ENCODE measurements around the gene TFEB. TPM values are rescaled to one million over a fixed set of nuclear protein-coding genes. Genes with fewer than 3 reads are reported as not detected.

TFEB gene
- total RNA-seq, 1 donor from 2014 or later = 36.5 TPM

- no peak for TF ChIP-seq CTCF (IDR thresholded peaks at IDR 0.05)
- no peaks in the 10 kb centered on the region for H3K4me1 ChIP-seq
- no peaks in the 10 kb centered on the region for H3K27me3 ChIP-seq (ENCODE audit: low read depth)
- H3K9me3 ChIP-seq = peaks cover 5% of the 10 kb centered on the region
- no peaks in the 10 kb centered on the region for H3K36me3 ChIP-seq
- ATAC-seq (no peak), DNase-seq (peak; percentile 11)
- H3K27ac ChIP-seq = no peak overlapping the region
- intact Hi-C loops (cut with DNase I) = no loop called here
- no peak overlapping the region for H3K4me3 ChIP-seq
Observed at GRCh38 chr6:41672016-41672415, 63.4 kb downstream of the TFEB start.

DNA sequence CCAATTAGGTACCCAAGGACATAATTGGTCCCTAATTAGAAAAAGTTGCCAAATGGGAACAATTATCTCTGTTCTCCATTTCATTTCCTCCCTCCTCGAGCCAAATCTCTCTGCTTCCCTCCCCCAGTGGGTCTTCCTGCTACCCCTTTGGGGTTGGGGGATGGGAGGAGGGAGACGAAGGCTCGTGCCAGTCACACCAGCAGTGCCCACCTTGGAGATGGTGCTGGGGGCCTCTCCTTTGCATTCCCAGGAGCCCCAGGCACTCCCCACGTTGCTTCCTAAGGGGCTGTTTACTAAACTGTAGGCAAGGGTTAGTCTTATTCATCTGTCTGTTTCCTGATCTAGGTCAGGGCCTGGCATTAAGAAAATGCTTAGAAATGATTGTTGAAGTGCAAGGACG lies 64.0 kb downstream of the TFEB start:
- Histone ChIP-seq H3K27ac (no peak overlapping the region), H3K4me3 (no peak overlapping the region), H3K27me3 (ENCODE audit: low read depth) (no peaks in the 10 kb centered on the region), H3K4me1 (no peaks in the 10 kb centered on the region), H3K9me3 (peaks cover 5% of the 10 kb centered on the region), H3K36me3 (no peaks in the 10 kb centered on the region)
- no peak for TF ChIP-seq CTCF (IDR thresholded peaks at IDR 0.05)
- intact Hi-C loops (cut with DNase I) = no loop called here
- ATAC-seq = no peak
- DNase-seq = peak; percentile 13

GRCh38 chr6:41670703-41671360 lies 64.6 kb downstream of the TFEB start:
- peaks cover 5% of the 10 kb centered on the region for H3K9me3 ChIP-seq
- ATAC-seq (no peak), DNase-seq (peak; percentile 10)
- intact Hi-C loops (cut with DNase I) = no loop called here
- no peak overlapping the region for H3K4me3 ChIP-seq
- no peak overlapping the region for H3K27ac ChIP-seq
- no peaks in the 10 kb centered on the region for H3K4me1 ChIP-seq
- no peaks in the 10 kb centered on the region for H3K36me3 ChIP-seq
- H3K27me3 ChIP-seq (ENCODE audit: low read depth) = no peaks in the 10 kb centered on the region
- TF ChIP-seq CTCF (IDR thresholded peaks at IDR 0.05) = no peak

GRCh38 chr6:41668968-41669367 lies 66.4 kb downstream of the TFEB start:
- no peaks in the 10 kb centered on the region for H3K4me1 ChIP-seq
- ATAC-seq = no peak
- H3K36me3 ChIP-seq = no peaks in the 10 kb centered on the region
- no peak for DNase-seq
- no peak for TF ChIP-seq CTCF (IDR thresholded peaks at IDR 0.05)
- no peak overlapping the region for H3K27ac ChIP-seq
- H3K4me3 ChIP-seq = no peak overlapping the region
- peaks cover 5% of the 10 kb centered on the region for H3K9me3 ChIP-seq
- H3K27me3 ChIP-seq (ENCODE audit: low read depth) = no peaks in the 10 kb centered on the region
- intact Hi-C loops (cut with DNase I) = no loop called here

GRCh38 chr6:41667195-41667594 lies 68.2 kb downstream of the TFEB start:
- DNase-seq (no peak), ATAC-seq (no peak)
- Histone ChIP-seq H3K4me1 (no peaks in the 10 kb centered on the region), H3K4me3 (no peak overlapping the region), H3K9me3 (peaks cover 5% of the 10 kb centered on the region), H3K27ac (no peak overlapping the region), H3K36me3 (no peaks in the 10 kb centered on the region), H3K27me3 (ENCODE audit: low read depth) (no peaks in the 10 kb centered on the region)
- intact Hi-C loops (cut with DNase I) = no loop called here
- no peak for TF ChIP-seq CTCF (IDR thresholded peaks at IDR 0.05)

All from lower lobe of right lung (tissue), 2 donors.